Measurements from ENCODE around the gene PDX1.

The PDX1 gene

DNA sequence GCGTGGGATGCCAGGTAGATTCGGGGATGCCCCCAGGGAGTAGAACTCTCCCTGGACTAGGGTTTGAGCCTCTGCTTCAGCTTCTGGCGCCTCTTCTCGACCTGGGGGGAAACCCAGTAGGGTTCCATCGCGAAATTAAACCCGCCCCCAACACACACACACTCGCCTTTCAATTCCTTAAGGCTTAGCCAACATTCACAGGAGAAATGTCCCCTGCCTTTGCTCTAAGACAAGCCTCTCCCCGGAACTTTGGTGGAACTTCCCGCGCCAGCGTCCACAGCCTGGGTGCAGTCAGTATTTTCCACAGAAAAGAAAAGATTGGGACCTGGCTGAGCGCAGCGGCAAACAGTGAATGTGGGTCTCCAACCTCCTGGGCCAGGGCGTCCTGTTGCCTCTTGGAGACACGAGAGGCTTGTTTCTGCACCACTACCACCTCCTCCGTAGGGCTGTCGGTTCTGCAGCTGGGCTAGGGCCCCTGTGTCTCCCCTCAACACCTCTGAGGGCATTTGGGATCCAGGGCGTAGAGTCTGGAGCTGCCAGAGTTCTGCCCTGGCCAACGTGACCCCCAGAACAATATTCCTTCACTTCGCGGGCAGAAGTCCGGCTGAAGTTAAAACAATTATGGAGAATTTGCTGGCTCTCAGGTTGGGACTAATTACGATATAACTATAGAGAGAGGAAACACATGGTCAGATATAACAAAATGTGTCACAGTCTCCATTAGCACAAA is 3.2 kb downstream of the PDX1 start:
- no peak for DNase-seq (ENCODE audit: low spot score)

DNA sequence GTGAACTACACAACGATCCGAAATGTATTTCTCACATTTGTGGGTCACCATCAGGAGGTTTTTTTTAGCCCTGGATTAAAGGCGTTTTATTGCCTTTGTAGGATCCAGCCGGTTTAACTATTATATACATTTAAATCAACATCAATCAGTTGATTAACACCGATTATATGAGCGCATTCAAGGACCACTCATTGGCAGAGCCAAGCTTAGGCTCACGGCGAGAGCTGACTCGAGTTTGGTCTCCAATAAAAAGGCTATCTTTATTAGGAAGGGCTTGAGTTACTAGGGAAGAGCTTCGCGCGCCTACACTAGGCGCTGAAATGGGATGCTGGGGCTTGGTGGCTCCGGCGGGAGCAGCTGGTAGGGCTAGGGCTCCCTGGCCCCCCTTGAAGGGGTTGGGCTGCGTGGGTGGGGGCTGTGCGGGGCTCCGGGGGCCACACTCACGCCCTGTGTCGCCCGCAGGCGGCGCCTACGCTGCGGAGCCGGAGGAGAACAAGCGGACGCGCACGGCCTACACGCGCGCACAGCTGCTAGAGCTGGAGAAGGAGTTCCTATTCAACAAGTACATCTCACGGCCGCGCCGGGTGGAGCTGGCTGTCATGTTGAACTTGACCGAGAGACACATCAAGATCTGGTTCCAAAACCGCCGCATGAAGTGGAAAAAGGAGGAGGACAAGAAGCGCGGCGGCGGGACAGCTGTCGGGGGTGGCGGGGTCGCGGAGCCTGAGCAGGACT is 4.2 kb downstream of the PDX1 start:
- no peak for DNase-seq (ENCODE audit: low spot score)

DNA sequence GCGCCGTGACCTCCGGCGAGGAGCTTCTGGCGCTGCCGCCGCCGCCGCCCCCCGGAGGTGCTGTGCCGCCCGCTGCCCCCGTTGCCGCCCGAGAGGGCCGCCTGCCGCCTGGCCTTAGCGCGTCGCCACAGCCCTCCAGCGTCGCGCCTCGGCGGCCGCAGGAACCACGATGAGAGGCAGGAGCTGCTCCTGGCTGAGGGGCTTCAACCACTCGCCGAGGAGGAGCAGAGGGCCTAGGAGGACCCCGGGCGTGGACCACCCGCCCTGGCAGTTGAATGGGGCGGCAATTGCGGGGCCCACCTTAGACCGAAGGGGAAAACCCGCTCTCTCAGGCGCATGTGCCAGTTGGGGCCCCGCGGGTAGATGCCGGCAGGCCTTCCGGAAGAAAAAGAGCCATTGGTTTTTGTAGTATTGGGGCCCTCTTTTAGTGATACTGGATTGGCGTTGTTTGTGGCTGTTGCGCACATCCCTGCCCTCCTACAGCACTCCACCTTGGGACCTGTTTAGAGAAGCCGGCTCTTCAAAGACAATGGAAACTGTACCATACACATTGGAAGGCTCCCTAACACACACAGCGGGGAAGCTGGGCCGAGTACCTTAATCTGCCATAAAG is 4.8 kb downstream of the PDX1 start:
- DNase-seq (ENCODE audit: low spot score), result no peak

DNA sequence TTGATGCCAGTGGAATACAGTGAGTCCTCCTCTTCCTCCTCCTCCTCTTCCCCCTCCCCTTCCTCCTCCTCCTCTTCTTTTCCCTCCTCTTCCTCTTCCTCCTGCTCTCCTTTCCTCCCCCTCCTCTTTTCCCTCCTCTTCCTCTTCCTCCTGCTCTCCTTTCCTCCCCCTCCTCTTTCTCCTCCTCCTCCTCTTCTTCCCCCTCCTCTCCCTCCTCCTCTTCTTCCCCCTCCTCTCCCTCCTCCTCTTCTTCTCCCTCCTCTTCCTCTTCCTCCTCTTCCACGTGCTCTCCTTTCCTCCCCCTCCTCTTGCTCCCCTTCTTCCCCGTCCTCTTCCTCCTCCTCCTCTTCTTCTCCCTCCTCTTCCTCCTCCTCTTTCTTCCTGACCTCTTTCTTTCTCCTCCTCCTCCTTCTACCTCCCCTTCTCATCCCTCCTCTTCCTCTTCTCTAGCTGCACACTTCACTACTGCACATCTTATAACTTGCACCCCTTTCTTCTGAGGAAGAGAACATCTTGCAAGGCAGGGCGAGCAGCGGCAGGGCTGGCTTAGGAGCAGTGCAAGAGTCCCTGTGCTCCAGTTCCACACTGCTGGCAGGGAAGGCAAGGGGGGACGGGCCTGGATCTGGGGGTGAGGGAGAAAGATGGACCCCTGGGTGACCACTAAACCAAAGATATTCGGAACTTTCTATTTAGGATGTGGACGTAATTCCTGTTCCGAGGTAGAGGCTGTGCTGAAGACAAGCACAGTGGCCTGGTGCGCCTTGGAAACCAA is 5.6 kb downstream of the PDX1 start:
- DNase-seq (ENCODE audit: low spot score), result no peak

DNA sequence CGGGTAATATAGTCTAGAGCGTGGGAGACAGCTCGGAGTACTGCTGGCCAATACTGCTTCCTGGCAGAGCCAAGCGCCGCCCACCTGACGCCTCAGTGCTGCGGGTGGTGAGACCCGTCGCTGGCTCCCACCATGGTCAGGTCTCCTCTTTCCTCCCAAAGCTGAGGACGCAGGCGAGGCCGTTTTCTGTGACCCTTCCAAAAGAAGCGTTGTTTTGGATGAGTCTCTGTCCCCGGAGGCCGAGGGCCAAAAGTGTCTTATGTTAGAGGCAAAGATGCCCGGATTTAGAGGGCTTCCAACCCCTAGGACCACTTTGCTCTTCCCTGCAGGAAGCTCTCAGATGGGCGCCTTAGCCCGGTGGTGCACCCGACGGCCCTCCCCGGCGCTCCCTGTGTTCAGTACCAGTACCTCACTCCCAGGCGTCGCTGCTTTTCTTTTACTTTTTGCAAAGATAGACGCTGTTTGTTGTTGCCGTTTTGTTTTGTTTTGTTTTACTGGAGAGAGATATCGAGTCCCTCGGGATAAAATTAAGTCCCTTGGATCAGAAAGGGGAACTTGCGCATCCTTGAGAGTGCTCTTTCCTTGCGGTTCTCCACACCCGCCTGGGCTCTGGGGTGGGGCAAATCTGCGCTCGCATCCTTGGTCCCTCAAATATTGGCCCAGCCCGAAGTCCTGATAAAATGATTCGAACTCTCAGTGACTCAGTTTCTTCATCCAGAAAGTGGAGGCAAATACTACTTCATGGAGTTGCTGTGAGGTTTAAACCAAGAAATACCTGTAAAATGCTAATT is 7.0 kb downstream of the PDX1 start:
- no peak for DNase-seq (ENCODE audit: low spot score)

DNA sequence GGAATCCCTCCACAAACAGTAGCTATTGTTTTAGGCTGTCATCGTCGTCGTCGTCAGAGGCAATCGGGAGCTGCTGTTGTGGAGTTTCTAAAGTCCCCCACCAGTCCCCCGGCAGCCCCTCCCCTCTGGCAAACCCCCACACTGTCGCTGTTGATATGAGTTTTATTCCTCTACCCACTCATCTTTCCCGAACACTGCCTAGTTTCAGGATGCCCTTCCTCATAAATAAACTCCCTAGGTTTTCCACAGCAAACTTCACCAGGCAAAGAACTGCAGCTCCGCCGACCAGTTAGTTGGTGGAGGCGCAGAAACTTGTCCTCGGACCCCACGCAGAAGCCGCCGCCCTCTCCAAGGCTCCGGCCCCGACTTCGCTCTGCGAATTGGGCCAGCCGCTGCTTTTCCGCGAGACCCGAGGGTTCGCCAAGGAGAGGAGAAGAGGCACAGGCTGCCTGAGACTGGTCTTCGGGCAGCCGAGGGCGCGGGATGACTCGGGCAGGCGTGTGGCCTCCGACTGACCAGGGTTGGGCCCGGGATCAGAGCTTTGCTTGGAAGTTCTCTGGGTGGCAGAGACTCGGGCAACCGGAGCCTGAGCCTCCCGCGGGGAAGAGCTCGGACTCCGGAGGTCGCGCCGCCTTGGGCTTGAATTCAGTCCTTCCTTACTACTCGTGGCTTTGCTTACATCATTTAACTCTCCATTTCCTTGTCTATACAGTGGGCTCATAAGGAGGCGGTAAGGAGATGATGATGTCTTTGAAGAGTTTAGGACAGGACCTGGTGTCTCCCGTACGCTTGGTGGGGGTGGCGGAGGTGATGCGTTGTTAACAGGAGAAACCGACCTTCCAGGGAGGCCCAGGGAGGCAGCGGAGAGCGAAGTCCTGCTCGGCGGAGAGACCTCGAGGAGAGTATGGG is 7.9 kb downstream of the PDX1 start:
- no peak for DNase-seq (ENCODE audit: low spot score)

DNA sequence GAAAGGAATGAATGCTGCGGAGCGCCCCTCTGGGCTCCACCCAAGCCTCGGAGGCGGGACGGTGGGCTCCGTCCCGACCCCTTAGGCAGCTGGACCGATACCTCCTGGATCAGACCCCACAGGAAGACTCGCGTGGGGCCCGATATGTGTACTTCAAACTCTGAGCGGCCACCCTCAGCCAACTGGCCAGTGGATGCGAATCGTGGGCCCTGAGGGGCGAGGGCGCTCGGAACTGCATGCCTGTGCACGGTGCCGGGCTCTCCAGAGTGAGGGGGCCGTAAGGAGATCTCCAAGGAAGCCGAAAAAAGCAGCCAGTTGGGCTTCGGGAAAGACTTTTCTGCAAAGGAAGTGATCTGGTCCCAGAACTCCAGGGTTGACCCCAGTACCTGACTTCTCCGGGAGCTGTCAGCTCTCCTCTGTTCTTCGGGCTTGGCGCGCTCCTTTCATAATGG is 8.6 kb downstream of the PDX1 start:
- DNase-seq (ENCODE audit: low spot score), result no peak

DNA sequence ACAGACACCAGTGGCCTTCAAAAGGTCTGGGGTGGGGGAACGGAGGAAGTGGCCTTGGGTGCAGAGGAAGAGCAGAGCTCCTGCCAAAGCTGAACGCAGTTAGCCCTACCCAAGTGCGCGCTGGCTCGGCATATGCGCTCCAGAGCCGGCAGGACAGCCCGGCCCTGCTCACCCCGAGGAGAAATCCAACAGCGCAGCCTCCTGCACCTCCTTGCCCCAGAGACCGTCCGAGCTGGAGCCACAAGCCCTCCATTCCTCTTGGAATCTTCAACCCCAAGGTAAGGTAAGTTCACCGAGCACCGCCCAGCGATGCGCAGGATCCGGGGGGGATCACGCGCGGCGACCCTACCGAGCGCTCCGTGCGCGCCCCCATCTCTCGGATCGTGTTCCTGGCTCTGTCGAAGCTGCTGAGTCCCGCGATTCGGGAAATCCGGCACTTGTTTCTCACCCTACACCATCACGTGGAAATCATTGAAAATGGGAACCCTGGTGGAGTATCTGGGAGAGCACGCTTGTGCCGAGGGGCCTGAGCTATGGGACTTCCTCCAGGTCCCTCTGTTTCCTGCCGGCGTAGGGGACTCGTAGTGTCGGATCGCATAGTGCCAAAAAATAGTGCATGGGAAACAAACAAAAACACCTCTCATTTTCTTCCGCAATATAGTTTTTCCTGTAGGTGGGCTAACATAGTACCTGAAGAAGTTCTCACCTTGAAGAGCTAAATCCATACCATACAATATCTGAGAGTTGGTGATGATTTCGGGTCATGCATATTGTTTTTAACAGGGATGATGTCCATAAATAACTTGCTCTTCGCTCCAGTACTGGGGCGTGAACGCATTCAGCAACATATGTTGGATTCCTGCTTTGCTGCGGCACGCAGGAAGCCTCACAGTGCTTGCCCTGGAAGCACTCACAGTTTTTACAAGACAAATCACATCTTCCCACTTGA is 9.3 kb downstream of the PDX1 start:
- DNase-seq (ENCODE audit: low spot score), result no peak

DNA sequence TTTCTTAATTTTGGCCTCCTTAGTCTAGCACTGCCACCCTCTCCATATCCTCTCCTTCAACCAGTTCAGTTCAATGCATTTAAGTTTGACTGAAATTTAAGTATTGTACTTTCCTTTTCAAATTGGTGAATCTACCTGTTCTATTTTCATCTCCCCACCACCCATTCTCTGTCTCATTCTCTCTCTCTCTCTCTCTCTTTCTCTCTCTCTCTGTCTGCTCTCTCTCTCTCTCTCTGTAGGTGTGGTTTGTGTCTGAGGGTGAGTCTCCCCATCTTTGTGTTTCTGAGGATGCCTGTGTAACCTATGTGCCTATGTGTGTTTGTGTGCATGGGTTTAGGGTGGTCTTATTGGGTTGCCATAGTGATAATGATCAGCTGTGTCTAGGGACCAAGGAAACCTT is 10.1 kb downstream of the PDX1 start:
- DNase-seq (ENCODE audit: low spot score), result no peak

DNA sequence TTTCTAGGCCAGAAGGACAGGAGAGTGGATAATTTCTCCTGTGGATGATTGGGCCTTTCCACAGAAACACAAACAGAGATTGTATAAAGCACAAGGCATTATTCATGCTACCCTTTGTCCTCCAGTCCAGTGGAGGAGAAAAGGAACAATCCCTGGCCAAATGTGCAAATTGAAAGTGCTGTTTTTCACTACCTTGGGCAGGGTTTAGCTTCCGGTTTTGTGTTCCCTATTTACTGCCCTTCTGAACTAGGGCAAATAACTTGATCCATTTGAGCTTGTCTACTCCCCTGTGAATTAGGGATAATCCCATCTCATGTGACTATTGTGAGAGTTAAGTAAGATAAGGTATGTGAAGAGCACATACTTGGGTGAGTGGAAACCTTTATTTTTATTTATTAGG is 13.3 kb downstream of the PDX1 start:
- no peak for DNase-seq (ENCODE audit: low spot score)

DNA sequence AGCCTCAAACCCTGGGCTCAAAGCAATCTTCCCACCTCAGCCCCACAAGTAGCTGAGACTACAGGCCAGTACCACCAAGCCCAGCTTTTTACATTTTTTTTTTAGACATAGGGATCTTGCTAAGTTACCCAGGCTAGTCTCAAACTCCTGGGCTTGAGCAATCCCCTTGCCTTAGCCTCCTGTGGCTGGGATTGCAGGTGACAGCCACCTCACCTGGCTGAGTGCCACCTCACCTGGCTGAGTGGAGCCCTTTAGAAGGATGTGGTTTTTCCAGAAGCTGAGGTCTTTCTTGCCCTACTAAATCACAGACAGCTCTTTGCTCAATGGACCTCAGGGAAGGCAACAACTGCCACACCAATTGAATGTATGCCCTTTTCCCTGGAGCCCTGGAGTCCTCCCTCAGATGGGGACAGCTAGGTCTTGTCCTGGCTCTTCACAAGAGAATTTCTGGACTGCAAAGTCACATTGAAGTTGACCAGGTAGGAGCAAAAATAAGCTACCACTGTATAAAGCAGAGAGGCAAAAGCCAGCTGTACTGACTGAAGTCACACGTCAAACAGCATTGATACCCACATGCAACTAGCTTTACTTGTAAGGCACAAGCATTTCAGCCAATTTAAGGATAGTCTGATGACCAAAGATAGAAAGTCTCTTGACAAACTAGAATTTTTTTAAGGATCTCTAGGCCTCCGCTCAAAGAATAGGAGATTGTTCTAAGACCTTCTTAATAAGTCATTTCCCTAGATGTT is 14.0 kb downstream of the PDX1 start:
- DNase-seq (ENCODE audit: low spot score), result no peak

DNA sequence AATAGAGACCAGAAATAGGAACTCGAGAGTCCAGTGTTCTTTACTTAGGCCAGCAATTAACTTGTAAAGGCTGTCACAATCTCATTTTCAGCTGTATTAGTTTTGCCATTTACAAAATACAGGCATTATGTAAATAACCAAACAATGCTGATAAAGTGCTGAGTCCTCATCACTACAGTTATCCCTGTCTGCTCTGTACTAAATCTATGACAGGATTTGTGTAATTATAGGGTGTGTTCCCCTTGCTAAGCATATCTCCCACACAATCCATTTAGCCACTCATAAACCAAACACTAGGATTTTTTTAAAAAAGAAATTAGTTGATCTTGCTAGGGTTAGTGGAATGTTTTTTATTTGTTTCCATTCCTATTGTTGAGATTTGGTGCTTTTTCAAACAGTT is 23.2 kb downstream of the PDX1 start:
- no peak for DNase-seq (ENCODE audit: low spot score)

DNA sequence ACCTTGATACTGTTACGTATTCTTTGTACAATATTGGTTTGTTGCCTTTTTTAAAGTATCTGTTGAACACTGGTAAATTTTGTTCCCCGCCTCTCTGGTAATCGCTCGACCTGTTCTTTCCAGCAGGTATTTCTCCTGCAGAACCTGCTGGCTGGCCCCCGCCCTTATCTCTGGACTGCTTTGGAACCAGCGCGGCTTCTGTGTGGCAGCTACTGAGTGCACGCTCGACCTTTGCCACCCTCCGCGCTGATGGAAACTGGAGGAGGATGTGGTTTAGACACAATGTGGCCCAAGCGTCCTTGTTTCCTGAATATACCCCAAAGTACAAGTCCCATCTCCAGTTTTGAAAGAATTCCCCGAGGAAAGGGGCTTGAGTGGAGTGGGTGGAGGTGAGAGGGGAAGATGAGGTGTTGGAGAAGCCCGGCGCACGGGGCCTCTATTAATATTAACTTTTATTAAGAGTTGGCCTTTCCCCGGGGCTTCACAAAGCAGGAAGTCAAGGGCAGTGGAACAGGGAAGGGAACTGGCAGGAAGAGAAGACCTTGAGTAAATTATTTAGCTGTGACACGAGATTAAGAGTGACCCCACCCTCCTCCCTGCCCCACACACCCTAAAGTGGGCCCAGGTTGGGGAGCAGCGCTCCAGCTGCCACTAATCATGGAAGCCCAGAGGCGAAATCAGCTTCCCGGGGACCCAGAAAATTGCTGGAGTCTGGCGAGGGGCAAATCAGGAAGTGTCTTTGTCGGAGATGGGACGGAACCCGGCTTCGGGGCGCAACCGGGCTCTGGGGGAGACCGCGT is 33.3 kb downstream of the PDX1 start:
- no peak for DNase-seq (ENCODE audit: low spot score)

DNA sequence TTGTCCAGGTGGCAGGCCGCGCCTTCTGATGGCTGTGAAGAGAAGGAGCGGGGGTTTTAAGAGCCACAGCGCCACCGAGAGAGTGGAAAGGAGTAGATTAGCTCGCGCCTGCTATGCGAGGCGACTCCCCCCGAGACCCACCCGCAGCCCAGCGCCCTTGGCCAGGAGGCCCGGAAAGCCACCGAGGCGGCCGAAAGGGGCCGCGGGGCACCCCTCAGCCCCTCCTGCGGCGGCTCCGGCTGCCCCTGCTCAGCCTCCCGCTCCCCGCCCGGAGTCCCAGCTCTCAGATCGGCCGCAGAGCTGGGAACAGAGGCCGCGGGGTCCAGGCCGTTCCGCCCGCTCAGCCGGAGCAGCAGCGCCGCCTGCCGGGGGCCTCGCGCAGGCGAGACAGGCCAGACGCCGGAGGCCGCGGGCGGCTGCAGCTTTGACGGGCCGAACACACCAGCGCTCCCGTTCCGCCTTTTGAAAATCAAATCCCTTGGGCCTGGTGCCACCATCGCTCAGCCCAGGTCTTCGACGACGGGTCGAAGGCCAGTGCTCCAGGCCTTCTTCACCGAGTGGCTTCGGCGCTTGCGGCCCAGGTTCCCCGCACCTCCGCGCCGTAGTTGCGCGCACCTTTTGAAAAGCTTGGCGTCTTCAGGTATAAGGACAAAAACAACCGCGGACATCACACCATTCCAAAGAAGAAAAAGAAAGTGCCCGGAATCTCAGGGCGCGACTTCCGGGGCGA is 34.0 kb downstream of the PDX1 start:
- DNase-seq (ENCODE audit: low spot score), result peak; percentile 65

DNA sequence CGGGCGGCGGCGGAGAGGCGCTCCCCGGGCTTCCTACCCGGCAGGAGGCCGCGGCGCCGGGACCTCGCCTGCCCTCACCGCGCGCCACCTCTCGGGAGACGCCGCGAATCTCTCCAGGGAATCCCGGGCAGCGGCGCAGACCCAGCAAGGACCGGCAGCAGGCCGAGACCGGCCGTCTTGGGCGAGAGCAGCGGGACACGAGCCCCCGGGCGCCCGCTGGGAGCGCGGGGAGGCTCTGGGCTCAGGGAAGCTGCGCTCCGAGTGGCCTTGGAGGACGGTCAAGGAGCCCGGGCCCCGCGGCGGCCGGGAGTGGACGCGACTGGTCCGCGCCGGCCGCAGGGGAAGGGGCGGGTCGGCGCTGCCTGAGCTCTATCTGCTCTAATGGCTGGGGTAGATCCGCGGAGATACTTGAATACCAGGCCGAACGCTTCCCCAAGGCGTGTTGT is 34.6 kb downstream of the PDX1 start:
- DNase-seq (ENCODE audit: low spot score), result no peak

DNA sequence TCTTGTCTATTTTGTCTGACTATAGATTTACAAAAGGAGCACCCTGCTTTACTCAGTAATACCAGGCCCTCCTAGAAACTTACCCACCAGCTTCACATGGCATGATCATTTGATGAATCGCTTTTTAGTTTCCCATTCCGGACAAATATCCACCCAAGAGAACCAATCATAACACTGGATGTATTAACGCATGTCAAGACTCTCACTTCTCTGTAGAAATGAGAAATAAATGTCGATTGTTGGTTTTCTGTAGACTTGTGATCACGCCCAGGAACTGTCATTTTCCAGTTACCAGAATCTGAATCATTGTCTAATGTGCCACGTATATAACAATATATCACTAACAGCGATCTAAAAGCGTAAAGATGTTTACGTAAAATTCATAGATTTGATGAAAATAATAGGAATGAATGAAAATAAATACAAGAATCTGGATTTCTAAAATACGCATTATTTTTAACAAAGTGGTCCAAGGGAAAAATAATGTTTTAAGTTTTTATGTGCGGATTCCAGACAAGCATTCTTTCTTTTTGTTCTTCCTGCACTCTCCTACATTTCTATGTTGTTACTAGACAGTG is 35.3 kb downstream of the PDX1 start:
- DNase-seq (ENCODE audit: low spot score), result no peak

Data from HuH-7.5 (cell line).